Activated effector memory CD4-positive, alpha-beta T cell treated with anti-CD3 and anti-CD28 coated beads, Interleukin-2, amount 50 U/mL, for 16 hours (primary cell): ENCODE results near the gene CNGA2.

Experiments
- DNase-seq: peaks from one replicate; pipeline ENCODE4 v3.0.0-alpha.2; 2020

Gene CNGA2

DNA sequence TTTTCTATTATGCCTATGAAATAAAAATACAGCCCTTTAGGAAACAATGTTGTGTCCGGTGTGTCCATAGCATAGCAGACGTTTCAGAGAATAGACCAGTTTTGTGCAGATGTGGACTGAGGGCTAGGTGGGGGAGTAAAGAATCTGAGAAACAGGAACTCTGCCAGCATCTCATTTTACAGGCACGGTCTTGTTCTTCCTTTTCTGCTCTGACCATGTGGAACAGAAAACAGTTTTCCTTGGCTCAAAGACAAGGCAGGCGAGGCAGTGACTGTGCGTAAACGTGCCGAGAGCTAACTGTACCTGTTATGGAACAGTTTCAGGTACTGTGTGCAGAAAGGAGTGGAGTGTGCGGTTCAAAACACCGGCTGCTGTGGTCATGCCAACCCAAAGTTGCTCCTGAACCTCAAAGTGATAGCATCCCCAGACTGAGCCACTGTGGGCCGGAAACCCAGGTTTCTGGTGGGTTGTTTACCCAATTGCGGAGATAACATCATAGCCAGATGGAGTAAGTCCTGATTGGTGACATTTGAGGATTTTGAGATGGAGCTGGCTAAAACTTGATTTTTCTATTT lies 20.2 kb downstream of the CNGA2 start:
- DNase-seq, result no peak

DNA sequence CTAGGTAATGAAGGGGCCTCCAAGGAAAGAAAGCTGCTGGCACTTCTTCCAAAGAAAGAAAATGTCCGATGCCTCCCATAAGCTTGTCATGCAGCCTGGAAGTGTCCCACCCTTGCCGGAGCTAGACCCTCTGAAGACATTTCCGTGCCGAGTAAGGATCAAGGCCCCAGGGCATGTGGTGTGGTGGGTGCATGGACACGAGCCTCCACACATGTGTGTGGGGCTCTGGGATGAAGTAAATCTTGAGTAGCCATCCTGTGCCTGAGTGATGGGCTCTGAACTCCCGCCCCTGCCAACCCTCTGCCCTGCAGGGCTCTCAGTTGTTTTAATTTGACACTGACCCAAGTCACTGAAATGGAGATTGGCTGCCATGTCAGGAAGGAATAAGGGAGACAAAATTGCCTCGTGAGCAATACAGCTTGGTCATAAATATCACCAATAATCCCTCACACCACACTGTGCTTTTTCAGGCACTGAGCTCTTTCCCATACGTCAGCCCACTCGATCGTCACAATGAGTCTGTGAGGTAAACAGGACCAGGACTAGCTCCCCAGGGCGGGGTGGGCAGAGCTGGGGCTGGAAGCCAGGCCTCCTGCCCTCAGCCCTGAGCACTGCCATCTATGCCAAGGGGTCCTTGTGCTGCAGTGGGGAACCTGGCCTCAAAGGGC lies 24.6 kb downstream of the CNGA2 start:
- no peak for DNase-seq

DNA sequence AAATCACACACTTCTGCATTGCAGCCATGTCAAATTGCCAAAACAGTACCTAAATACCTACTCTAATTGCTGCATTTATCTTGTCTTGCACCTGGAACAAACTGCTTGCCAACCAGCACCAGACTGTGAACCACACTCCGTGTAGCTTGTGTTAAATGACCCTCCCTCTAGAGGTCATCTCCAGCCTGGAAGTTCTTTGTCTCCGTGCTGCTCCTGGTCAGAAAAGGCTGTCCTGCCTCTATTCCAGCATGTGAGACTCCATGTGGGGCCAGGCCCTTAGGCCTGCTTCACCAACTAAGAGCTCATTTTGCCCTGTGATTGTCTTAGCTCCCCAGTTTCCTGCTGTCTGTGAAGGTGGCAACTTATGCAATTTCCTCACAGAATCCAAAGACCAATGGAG lies 28.3 kb downstream of the CNGA2 start:
- DNase-seq, result no peak

DNA sequence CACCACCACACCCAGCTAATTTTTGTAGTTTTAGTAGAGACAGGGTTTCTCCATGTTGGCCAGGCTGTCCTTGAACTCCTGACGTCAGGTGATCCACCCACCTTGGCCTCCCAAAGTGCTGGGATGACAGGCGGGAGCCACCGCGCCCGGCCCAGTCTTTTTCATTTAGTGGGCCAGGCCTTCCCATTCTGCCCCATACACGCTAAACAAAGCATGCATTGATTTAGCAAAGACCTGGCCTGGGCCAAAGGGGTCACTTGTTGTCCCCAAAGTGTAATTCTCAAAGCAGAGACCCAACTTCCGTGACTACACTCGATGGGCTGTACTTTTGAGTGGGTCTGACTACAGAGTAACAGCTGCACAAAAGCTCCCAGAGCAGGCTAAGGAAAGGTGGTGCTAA lies 29.2 kb downstream of the CNGA2 start:
- DNase-seq, result no peak

DNA sequence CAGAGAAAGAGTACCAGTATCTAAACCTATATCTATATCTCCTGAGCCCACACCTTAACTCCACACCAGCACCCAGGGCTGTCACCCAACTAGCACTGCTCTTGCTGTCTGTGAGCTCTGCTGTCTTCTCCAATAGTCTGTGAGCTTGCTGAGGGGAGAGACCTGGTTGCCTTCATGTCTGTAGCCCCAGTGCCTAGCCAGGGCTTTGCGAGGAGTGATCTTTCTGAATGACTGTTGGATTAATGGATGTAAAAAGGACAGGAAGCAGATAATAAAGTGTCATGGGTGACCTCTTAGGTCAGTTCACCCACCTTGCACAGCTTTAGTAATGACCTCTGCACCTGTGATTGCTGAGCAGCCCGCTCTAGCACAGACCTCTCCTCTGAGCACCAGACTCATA lies 30.5 kb downstream of the CNGA2 start:
- no peak for DNase-seq

DNA sequence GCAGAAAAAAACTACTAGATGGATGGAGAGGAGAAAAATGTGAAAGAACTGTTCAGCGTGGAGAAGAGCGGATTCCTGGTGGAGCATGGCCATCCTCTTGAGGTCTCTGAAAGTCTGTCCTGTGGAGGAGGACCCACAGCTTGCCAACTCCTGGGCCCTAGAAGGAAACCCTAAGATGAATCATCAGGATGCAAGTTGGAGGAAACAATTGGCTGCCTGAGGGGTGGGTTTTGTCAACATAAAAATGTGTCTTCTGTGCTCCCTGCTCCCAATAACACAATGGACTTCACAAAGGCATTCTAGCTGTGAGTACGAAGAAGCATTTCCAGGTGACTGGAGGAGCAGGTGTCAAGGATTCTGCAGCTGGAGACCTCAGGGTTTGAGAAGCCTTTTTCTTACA lies 37.2 kb downstream of the CNGA2 start:
- no peak for DNase-seq

DNA sequence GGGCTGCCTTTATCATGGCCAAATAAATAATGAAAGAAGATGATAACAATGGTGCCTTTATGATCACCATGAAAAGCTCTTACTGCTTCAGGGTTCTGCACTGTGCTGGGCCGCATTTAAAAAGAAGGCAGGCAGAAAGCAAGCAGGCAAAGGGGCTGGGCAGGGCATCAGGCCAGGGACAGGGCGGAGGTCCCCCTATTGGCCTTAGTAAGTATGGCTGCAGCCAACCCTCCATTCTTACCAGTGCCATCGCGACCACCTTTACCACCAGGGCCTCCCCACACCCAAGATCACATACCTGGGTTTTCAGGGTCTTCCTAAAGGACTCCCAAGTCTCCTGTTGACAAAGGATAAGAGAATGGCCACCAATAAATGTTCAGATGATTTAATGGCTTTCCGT lies 38.9 kb downstream of the CNGA2 start:
- no peak for DNase-seq

DNA sequence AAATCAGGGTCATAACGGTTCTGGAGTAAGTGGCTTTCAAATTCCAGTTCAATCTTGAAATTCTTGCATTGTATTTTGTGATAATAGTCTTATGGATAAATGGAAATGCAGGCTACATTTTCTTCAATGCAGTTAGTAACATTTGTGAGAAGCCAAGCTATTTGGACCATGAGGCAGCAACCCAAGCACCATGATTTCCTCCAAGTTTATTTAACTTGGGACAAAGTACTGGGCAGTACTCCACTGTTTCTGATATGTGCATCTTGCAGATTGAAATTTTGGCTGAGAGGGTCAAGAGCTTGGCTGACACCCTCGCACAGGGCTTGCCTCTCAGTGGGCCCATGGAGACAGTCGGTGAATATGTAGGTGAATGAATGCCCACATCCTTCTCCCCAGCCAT lies 39.9 kb downstream of the CNGA2 start:
- DNase-seq, result no peak

DNA sequence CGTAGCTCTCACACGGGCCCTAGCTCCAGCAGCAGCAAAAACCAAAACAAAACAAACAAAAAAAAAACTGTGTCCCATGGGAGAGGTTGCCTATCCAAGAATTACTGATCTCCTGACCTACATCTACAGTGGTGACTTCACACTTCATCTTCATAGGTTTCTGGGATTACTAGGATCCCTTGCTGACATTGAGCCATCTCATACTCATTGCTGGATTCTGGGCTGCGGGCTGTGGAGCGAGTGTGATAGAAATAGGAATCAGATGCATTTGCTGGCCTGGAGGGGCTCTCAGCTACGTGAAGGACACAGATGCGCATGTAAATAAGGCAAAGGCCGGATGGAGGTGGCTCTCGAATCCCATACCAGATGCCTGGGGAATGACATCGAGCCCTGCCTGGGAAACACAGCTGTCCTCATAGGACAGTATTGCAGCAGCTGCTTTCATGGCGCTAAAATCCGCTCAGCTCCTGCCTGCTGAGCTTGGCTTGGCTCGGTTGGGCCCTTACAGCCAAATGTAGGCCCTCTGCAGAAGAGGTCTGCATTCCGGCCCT lies 41.7 kb downstream of the CNGA2 start:
- no peak for DNase-seq

DNA sequence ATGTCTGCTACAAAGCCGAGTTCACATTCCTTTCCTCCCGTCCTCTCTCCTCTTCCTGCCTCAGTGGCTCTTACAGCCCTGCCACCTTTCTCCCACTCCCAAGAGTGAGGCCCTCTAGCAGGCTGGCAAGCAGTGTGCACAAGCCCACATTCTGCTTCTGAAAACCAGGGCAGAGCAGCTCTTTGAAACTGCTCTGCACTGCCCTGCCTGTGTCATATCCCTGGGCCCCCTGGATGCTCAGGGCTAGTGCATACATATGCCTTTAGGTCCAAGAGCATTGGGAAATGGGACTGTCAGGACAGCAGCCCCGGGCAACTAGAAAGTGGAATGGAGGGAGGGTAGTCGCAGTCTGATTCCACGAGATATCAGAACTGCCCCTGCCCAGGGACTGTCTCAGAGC lies 42.4 kb downstream of the CNGA2 start:
- DNase-seq, result no peak

DNA sequence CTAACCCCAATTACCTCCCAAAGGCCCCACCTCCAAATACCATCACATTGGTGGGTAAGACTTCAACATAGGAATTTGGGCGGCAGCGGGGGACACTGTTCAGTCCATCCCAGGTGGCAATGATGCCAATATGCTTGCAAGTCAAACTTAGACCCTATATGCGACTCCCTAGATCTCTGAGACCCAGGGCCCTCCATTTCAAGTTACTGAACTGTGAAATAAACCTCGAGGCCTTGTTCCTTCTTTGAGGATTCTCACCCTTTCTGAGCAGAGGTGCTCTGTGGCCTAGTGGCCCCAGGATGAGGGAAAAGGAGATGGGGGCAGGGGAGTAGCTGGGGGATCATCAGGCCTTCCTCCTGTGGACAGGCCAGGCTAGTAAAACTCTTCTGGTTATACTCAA lies 44.7 kb downstream of the CNGA2 start:
- no peak for DNase-seq

DNA sequence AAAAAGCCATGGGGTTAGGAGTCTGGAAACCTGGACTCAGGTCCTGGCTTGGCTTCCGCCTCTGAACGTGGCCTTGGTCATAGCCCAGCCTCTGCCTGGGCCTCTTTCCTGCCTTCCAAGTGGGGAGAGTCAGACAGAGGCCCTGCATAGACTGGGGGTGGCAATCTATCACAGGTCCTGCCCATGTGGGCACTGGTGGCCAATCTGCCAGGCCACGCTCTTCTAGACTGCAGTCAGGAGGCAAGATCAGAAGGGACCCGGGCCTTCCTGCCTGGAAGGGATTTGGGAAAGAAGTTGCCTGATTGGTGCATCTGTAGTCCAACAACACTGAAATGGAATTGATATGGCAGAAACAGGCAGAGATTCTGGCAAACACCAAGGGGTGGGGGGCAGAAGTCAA lies 46.1 kb downstream of the CNGA2 start:
- DNase-seq, result no peak

DNA sequence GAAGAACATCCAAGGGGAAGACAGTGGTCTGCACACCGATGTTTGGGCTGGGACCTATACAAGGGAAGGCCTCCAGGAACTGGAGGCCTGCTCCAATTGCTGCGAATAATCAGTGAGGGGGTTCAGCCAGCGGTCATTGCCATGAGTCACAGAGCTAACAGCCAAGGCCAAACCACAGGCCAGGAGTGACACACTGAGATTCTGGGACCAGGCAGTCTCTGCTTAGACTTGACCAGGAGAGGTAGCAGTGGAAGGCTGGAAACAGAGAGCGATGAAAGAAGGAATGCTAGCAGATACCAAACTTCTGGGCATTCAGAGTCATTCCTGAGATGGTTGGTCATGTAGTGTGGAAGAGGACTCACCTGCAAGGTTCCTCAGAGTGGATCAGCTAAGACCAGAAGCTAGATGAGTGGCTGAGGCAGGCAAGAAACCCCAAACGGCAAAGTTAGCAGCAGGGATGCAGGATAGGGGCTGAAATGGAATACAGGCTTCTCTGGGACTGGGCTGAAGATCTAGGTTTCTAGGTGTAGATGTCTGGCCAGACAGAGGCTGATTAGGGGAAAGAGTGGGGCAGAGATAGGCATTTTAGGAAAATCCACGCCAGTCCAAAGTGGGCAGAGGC lies 54.7 kb downstream of the CNGA2 start:
- no peak for DNase-seq

DNA sequence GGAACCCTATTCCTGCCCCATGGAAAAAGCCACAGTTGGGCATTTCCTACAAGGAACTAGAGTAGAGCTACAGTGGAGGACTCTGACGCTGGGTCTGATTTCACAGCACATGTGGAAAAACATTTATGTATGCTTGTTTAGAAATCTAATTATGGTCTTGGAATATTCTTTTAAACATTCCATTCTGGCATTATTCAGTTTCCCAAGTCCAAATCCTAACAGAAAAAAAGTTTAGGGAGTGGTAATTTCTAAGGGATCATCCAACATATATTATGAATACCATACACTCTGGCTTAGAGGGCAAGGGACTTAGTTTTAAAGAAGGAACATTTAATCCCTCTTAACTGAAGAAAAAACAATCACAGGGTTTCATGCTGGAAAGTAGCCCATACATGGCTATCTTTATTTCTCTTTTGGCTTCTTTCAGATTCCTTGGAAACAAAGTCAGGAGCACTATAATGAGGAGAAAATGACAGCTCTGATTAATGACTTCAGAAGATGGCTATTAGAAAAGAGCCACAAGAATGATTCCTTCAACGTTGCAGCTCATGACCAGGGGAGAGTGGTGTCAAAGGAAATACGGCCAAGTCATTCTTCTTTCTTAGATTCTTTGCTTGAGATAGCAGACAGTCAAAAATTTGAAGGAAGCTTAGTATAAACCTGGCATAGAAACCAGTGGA lies 56.1 kb downstream of the CNGA2 start:
- DNase-seq, result no peak

DNA sequence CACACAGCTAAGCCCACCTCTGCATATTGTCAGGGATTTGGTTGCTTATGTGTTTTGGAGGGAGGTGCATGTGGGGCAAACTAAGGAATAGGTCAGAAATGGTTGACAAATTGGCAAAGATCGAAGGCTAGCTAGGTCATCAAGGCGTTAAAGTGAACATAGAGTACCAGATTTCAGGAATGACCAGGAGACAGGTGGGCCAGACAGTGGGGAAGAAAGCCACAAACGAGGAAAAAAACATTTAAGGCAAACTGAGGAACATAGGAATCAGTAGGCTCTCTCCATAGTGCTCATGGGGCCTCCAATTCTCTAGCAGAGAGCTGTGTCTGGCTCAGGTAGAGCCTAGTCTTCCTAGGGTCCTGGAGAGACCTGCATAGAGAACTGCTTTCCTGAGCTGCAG lies 57.4 kb downstream of the CNGA2 start:
- no peak for DNase-seq

DNA sequence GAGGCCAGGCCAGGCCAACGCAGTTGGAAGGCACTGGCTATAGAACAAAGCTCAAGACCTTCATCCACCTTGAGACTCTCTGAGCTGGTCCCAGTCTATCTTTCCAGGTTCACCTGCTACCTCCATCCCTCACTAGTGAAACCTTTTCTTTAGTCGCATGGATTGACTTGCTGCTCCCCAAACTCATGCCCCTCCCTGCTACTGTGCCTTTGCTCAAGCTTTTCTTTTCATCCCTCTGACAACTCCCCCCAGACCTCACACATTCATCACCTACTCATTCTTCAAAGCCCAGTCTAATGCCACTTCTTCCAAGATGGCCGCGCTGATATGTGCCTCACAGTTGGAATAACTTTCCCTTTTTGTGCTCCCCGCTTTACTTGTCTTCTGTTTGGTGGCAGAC lies 58.0 kb downstream of the CNGA2 start:
- DNase-seq, result no peak

DNA sequence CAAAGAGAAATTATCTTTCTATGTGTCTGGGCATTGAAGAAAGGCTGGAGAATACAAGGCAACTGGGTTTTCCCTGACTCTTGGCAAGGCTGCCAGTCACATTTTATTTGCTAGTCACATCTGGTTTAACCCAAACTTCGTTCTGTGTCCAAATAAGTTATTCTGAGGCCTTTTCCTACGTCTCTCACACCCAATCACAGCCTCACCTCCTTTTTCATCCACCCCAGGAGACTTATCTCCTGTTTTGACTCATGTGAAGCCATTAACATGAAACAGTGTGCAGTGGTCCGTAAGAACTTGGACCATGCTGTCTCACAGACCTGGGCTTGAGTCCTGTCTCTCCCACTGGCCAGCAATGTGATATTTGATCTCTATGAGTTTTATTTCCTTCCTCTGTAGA lies 59.3 kb downstream of the CNGA2 start:
- no peak for DNase-seq
